GM19468 (cell line): ENCODE results near the gene EVA1A.
A peak's percentile ranks its signal among the peaks of the same experiment; 100 is the strongest.

Source experiments
- ATAC-seq: cut with Tn5 transposase; IDR thresholded peaks from one replicate; pipeline ENCODE4 v1.9.1; 2021; ENCODE audit warnings: mild to moderate bottlenecking, moderate library complexity, moderate number of reproducible peaks; ENCODE audit not compliant: unreplicated experiment; ENCODE audit errors: extremely low read depth

Gene EVA1A, protein sequence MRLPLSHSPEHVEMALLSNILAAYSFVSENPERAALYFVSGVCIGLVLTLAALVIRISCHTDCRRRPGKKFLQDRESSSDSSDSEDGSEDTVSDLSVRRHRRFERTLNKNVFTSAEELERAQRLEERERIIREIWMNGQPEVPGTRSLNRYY

DNA sequence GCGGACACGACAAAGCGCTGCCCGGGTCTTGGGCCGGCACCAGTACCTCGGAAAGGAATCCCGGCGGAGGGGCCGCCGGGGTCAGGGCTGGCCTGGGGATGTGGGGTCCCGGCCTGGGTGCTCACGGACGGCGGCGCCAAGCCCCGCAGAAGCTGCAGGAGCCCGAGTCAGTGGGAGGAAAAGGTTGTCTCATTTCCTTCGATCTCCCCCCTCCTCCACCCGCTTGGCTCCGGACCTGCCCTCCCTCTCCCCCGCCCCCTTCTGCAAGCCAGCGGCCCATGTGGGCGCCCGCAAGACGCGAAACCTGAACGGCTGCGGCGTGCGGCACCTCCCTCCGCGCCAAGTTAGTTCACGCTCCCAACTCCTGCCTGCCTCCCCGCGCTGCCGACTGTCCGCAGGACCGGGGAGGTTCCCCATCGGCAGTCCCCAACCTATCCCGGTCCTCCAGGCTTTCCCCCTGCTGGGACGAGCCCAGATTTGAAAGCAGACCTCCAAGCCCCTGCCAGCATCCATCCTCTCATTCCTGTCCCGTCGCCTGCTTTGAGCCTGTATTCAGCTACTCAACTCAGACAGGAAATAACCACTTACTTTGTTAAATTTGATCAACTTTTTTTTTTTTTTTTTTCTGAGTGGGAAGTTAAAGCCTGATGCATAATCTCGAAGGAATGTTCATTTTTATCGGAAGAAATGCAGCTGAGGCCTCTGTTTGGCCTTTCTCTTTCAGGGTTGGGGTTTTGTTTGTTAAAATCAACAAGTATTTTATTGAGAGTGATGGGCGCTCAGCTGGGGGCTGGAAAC is at the start of gene EVA1A:
Gene EVA1A, minus strand, starts transcription at position 172 of the 798 bp plus-strand sequence. CDS start 42,799 bp downstream, outside the sequence.
- no peak for ATAC-seq

DNA sequence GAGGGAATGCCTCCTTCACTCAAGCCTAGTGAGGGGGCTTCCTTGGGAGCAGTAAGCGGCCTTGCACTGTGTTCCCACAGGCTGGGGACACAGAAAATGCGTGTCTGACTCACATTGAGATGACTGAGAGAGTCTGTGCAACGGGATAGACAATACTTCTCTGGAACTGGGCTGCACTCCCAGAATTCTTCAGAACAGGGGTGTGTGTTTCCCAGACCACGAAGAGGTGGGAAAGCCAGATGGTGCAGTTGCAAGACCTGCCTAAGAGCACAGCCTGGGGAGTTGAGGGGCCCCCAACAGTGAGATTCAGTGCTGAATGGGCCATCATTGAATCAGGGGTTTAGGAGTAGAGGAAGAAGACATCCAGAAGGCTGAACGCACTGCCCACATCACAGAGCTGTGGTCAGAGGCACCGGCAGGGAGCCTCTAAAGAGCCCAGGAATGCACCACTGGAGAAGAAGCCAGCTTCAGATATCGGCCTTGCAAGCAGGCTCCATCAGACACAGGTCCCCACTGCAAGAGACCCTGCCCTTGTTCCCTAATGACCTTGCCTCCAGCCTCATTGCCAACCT is 49.3 kb upstream of the EVA1A start:
- no peak for ATAC-seq

DNA sequence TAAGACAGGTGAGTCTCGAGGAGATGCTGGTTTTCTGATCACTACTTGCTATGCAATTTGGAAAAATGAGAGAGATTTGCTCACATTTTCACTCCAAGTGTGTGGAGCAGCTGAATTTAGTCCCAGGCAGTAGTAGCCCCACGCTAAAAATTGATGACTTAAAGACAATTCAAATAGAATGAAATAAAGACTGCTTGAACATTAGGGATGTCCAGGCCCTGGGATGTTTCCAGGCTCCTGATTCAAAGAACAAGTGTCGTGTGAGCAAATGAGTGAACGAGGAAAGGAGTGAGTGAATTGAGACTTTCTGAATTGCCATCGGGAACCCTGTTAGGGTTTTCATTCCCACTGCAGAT is 48.6 kb upstream of the EVA1A start:
- ATAC-seq, result no peak

DNA sequence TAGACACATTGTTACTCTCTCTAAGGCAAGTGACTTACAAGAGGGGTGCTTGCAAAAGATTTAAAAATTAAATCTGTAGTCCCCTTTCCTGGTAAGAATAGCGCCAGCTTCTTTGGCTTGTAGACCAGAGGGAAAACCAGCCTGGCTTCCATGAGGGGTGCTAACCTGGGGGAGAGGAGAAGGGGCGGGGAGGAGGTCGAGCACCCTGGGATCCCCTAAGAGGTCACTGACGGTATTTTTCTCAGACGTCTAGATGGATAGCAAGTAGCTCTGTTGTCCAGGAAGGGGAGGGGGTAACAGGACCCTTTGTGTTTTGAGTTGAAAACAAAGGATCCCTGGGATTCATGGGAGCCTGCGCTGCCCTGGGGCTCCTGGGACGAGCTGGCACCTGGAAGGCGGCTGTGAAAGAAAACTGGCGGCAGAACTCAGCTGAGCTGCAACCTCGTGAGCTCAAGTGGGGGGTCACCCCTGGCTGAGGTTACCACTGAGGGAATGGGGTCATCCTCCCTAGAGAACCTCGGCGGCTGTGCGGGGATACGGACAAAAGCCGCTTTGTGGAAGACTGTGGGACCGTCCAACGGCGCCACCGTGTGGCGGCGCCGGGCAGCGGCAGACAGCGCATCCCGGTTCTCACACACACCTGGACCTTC is 48.1 kb upstream of the EVA1A start:
- peak; percentile 84 for ATAC-seq

DNA sequence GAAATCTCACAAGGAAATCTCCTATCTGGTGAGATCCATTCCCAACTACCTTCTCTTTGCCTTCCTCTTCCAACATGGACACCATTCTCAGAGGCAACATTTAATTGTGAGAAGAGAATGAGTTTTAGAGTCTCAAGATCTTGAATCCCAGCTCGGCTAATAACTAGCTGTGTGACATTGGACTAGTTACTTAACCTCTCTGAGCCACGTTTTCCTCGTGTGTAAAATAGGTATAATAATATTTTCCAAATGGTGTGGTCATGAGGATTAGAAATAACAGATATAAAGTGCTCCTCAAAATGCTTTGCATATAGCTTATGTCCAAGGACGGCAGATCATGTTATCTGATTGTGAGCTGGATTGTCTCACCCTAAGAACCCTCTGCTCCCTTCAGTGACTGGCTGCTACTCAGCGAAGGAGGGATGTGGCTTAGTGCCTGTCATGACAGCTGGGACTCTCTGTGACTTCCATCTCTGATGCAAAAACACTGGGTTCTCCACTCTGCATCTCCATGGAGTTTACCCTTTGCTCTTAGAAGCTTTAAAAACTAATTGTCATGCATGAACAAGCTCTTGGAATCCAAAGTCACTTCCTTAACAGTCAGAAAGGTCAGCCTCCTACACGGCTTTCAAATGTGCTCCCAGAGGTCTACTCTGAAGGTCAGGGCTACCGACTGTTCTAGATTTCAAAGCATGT is 47.4 kb upstream of the EVA1A start:
- ATAC-seq, result no peak

DNA sequence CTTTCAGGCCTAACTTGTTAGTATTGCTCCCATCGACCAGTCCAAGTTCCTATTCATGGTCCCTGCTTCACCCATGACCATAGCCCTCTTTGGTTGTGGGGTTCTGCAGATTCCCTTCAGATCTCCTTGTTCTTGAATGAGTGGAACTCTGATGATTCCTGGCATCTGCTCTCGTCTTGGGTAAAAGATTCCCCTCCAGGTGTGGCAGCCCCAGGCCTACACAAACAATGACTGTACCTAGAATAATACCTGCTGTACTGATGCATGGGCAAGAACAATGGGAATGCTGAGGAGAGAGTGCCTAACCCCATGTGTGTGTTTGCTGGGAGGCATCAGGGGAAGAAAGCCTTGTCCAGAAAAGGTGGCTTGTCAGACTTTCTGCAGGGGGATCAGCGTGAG is 46.7 kb upstream of the EVA1A start:
- ATAC-seq, result no peak

DNA sequence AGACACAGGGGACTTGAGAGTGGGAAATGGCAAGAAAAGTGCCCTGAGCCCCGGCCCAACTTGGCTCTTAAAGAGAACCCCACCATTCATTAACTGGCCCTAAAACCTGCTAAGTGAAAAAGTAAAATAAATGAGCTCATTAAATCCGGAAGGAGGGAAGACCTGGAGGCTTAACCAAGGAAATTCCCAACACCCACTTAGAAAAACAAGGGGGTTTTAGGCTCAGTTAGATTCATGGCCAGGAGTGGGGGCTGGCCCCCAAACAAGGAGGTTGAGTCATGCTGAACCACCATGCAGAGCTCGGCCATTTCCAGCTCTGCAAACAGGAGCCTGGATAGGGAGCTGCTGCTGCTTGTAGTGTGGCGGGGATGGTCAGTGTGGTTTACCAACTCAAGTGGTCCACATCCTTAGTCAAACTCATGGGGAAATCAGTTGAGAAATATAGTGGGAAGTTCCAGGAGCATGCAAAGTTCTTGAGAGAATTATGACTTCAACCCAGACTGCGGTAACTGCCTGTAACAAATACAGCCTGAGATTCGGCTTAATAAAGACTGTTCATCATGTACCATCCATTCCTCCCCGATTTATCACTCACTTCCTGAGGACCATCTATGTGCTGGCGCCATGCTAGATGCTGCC is 46.1 kb upstream of the EVA1A start:
- no peak for ATAC-seq

DNA sequence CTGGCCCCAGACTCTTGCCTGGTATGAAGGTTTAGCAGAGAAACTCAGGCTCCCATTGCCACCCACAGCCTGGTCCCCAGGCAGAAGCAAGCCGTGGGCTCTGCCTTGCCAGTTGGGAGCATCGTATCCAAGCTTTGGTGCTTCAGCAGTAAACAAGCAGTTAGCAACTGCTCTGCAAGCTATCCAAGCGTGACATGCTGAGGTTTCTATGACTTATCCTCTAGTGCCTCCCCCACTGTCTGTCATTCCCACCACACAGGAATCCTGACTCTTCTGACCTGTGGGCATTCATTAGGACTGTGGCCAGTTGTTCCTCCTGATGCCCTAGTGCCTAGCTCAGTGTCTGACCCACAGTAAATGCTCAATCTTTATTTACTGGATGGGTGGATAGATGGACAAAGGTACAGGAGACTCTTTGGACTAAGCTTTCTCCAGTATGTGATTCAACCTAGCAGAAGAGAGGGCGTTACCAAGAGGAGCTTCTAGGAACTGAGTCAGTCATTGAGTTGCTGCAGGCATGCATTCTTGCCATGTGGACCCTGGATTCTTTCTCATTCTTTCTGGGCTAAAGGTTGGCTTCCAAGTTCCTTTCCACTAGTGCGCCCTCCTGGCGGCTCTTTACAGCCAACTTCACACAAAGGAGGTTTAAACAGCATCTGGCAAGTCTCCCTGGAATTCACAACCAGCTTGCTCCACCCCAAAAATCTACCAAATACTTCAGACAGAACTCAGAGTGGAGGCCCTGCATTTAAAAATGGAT is 45.2 kb upstream of the EVA1A start:
- ATAC-seq, result no peak

DNA sequence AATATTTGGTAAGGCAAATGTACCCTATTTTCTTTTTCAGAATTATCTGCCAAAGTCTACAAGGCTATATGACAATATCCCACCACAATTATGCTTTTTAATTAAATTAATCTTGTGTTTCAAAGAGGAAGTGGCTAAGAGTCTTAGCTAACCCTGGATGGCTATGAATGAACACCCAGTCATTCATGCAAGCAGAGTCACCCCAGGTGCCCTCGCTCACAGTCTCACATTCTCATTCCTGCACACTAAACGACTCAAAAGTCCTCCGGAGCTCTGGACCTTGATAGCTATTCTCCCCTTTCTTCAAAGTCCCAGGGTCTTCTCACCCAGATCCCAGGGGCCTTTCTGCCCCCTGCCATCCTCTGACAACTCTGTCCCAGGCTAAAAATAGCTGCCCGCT is 43.7 kb upstream of the EVA1A start:
- ATAC-seq, result no peak

DNA sequence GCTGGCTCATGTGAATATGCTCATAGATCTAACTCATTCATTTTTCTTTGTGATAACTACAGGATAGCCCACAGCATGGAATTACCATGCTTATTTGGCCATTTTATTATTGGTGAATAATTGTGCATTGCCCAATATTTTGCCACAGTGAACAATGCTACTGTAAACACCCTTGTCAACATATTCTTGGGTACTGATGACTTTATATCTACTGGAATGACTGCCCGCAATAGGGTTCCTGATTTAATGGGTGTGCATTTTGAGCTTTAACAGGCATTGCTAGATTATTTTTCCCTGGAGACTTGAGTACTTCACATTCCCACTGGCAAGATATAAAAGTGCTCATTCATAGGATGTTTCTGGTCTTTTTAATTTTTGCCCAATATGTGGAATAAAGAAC is 42.7 kb upstream of the EVA1A start:
- ATAC-seq, result no peak

DNA sequence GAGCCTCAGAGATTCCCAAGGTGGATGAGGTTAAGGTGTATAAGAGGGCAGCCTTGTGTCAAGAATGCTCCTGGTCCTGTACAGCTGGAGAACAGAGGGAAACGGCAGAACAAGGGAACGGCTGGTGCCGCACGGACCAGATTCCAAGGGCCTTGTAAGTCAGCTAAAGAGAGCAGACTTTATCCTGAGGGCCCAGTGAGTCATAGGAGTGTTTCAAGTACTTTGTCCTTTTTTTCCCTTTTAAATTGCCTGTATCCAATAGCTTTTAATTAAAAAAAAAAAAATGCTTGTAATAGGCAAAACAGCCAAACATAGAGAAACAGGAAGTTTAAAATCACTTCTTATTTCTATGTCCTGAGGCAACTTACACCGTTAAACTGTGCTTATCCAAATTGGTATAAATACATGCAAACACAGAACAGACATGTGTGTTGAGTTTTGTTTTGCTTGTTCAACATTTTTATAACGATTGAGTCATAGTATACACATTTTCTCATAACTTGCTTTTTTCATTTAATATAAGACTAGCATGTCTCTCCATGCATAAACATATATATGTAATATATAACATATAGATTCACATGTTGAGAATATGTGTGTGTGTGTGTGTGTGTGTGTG is 42.1 kb upstream of the EVA1A start:
- no peak for ATAC-seq

DNA sequence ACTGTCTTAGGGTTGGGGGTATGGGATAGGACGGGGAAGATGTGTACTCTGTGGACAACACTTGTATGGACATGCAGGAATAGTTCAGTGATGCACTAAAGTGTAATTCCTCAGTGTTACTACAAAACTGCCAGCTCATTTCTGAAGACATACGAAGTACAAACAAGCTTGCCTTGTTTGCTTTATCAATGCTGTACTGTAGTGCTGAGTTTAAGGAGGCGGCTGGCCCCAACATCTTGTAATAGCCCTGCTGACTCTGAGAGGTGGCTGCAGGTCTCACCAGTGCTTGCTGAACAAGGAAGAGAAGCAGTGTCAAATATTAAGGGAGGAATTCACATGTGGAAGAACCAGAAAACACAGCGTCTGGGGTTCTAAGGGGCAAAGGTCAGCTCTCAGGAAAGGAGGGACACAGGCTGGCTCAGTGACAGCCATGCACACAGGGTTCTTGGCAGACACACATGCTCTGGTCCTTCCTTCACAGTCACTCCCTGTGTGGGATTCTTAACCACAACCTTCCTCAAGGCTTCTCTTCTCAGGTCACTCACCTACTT is 39.8 kb upstream of the EVA1A start:
- no peak for ATAC-seq

DNA sequence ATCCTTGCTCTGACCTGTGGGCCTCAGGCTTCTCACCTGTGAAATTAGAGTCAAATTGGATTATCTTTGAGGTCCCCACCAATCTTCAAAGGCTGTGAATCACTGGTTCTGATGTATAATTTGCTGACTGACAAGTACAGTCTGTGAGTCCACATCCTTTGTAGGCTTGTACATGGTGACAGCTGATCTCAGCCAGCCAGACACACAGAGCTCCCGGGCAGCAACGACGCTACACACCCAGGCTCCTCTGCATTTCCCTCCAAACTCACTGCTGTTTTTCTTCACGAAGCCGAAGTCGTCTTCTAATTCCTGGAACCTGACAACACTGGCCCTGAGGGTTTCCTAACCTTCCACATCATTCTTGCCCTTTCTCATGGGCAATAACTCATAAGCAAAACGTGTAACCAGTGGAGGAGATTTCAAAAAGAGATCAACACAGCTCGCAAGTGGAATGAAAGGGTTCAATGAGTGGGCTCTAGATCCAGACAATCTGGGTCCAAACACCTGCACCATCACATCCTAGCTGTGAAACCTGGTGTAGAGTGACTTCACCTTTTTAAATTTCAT is 37.9 kb upstream of the EVA1A start:
- no peak for ATAC-seq

DNA sequence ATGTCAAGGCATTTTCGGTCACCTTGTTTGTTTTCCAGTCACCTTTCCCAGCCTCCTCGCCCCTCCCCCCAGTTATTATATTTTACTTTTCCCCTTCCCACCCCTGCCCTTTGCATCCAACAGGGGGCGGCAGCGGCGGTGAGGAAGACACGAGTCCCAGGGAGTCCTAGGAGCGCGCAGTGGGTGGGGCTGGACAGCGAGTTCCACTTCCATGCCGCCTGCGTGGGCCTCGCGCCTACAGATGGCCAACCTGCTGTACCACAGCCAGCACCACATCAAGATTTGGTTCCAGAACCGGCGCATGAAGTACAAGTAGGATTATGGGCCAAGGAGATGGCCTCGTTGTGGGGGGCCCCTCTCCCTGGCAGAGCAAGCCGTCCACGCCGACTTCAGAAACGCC is 37.2 kb upstream of the EVA1A start:
- no peak for ATAC-seq

DNA sequence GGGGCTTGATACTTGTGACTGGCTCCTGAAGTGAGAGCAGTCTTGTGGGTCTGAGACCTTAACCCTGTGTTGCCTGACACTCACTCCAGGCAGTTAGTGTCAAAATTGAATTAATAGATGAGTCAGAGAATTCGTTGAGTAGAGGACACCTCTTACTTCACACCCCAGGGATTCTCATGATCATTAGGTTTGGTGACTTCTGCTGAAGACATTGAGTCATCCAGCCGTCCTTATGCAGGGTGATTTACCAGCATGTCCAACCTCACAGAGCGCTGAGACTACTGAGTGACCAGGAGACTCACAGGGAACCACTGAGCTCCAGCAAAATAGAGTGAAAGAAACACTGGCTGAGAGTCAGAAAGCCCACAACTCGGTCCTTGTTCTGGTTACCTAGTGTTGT is 36.0 kb upstream of the EVA1A start:
- ATAC-seq, result no peak

DNA sequence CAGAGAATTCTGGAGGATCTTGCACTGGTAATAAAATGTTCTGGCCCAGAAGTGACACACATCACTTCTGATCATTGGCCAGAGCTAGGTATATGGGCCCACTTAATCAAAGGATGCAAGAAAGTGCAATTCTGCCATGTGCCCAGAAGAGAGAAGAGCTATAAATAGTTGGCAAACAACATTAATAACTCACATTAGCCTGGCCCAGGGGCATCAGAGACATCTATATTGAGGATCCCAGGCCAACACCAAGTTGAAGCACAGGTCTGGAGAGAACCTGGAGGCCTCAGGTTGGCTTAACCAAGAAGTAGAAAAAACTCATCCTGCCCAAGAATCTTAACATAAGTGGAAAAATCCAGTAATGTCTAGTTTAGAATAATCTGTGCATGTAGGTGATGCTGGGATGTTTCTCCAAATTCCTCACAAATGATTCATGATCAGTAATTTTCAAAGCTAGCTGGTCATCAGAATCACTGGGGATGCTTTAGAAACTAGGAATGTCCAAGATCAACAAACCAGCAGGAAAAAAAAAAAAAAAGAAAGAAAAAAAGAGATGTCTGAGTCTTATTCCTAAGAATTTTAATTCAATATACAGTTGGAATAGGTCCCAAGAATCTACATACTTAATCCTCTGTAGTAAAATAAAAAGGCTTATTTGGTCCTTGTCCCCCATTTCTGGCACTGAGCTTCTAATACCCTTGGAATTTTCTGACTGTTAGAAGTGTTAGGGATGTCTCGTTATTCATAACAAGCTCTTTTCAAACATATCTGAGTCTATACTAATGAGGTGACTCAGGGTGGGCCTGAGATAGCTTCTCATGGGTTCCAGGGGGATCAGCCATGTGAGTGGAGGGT is 35.0 kb upstream of the EVA1A start:
- no peak for ATAC-seq

DNA sequence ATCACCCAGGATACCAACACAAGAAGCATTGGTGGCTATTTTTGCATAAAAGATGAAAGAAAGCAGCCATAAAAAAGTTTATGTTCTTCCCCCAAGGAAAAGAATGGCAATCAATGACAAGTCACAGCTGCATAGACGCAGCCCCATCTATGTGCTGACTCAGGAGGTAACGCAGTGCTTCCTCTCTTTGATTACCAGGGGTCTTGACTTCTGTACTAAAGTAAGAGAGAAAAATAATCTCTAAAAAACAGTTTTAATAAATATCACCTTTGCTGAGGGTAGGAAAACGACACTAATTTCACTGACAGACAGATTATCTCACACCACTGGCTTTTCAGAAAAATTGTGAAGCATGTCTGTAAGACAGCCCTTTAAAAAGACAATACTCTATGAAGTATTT is 33.9 kb upstream of the EVA1A start:
- ATAC-seq, result no peak

DNA sequence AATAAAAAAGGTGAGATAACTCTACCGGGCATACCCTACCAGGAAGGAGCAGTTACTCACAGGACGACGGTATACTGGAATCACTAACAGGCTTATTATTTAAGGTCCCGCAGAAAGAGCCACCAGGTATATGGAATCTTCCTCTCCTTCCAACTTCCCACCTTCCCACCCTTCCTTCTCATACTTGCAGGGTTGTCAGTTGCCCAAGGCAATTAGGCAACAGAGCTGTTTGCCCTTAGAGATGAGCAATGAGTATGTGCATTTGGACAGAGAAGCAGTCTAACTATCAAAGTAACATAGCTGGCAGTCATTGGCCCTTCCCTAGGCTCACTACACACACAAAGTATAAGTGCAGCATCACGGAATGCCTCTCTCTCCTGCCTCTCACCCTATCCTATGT is 32.1 kb upstream of the EVA1A start:
- ATAC-seq, result no peak
